IPS-18a (cell line): ENCODE measurements around the gene ZSCAN12.
"Not testable (repeated sequence)": the region's sequence is repeated elsewhere in the genome, so short reads cannot be mapped to it uniquely, and the experiment has no call there.

Experiments used
- H3K27ac ChIP-seq: one replicate; pipeline ENCODE4 v1.5.1; 2013; ENCODE audit warnings: low read length
- H3K27me3 ChIP-seq: one replicate; pipeline ENCODE4 v1.6.1; 2013; ENCODE audit warnings: mild to moderate bottlenecking, low read length; ENCODE audit not compliant: control insufficient read depth, insufficient read depth
- H3K36me3 ChIP-seq: one replicate; pipeline ENCODE4 v1.6.1; 2013; ENCODE audit warnings: low read depth, low read length; ENCODE audit not compliant: control insufficient read depth
- H3K4me1 ChIP-seq: one replicate; pipeline ENCODE4 v1.6.1; 2013; ENCODE audit warnings: low read depth, low read length; ENCODE audit not compliant: control insufficient read depth
- H3K4me3 ChIP-seq: one replicate; pipeline ENCODE4 v1.5.1; 2013; ENCODE audit warnings: low read length
- H3K9ac ChIP-seq: one replicate; pipeline ENCODE4 v1.6.1; 2013; ENCODE audit warnings: mild to moderate bottlenecking, low read length, moderate library complexity
- H3K9me3 ChIP-seq: one replicate; pipeline ENCODE4 v1.6.1; 2013; ENCODE audit warnings: low read depth, low read length; ENCODE audit not compliant: control insufficient read depth

ZSCAN12 gene

DNA sequence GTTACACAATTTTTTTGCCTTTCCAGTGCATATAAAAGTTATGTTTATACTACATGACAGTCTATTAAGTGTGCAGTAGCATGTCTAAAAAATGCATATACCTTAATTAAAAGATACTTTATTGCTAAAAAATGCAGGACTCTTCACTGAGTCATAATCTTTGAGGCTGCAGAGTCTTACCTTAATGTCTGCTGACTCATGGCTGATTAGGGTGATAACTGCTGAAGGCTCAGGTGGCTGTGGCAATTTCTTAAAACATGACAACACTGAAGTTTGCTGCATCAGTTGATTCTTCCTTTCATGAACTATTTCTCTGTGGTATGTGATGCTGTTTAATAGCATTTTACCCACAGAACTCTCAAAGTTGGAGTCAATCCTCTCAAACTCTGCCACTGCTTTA is 24.6 kb upstream of the ZSCAN12 start:
- Histone ChIP-seq H3K4me1 (no peaks in the 10 kb centered on the region), H3K27ac (no peak overlapping the region), H3K9ac (no peak overlapping the region), H3K27me3 (no peaks in the 10 kb centered on the region), H3K4me3 (no peak overlapping the region), H3K36me3 (peaks cover 13% of the 10 kb centered on the region), H3K9me3 (no peaks in the 10 kb centered on the region)

DNA sequence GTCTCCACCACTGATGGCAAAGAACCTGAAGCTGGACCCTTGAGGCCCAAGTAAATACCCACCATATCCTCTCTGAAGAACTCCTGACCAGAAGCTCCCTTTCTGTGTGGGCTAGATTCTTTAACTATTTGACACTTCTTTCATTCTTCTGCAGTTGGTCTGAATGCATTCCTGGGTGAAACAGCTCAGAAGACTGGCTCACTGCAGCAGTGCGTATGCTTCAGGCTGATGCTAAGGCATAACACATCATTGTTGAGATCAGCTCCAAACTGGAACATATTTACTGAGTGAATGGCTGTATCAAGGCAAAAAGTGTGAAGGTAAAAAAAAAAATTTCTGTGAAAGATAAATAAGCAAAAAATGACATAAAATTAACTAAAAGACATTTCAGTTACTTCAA is 24.0 kb upstream of the ZSCAN12 start:
- no peak overlapping the region for H3K27ac ChIP-seq
- H3K9me3 ChIP-seq, result no peaks in the 10 kb centered on the region
- H3K4me3 ChIP-seq, result no peak overlapping the region
- no peak overlapping the region for H3K9ac ChIP-seq
- H3K27me3 ChIP-seq, result no peaks in the 10 kb centered on the region
- H3K4me1 ChIP-seq, result no peaks in the 10 kb centered on the region
- peaks cover 13% of the 10 kb centered on the region for H3K36me3 ChIP-seq

DNA sequence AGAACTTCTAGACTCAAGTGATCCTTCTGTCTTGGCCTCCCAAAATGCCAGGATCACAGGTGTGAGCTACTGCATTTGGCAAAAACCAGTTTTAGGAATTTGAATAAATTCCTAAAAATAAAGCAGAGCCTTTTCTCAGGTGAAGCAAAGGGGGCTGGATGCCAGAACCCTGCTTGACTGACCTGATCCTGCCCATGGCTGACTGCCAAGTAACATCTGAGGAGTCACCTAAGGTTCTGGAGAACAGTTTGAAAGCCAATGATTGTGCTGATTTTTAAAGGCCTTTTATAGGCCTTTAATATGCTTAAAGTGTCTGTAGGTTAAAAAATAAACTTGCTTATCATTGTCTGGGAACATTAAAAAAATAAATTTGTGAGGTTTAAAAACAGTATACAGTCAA is 14.1 kb upstream of the ZSCAN12 start:
- Histone ChIP-seq H3K27me3 (no peaks in the 10 kb centered on the region), H3K4me1 (no peaks in the 10 kb centered on the region), H3K4me3 (no peak overlapping the region), H3K27ac (no peak overlapping the region), H3K9ac (no peak overlapping the region), H3K9me3 (no peaks in the 10 kb centered on the region), H3K36me3 (no peaks in the 10 kb centered on the region)

DNA sequence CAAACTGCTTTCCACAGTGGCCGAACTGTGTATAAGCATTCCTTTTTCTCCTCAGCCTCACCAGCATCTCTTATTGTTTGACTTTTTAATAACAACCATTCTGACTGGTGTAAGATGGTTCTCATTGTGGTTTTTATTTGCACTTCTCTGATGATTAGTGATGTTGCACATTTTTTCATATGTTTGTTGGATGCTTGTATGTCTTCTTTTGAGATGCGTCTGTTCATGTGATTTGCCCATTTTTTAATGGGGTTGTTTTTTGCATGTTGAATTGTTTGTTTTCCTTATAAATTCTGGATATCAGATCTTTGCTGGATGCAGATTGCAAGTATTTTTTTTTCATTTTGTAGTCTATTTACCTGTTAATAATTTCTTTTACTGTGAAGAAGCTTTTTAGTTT is 11.2 kb upstream of the ZSCAN12 start:
- Histone ChIP-seq H3K27ac (no peak overlapping the region), H3K9me3 (no peaks in the 10 kb centered on the region), H3K9ac (no peak overlapping the region), H3K36me3 (no peaks in the 10 kb centered on the region), H3K27me3 (no peaks in the 10 kb centered on the region), H3K4me3 (no peak overlapping the region), H3K4me1 (no peaks in the 10 kb centered on the region)

DNA sequence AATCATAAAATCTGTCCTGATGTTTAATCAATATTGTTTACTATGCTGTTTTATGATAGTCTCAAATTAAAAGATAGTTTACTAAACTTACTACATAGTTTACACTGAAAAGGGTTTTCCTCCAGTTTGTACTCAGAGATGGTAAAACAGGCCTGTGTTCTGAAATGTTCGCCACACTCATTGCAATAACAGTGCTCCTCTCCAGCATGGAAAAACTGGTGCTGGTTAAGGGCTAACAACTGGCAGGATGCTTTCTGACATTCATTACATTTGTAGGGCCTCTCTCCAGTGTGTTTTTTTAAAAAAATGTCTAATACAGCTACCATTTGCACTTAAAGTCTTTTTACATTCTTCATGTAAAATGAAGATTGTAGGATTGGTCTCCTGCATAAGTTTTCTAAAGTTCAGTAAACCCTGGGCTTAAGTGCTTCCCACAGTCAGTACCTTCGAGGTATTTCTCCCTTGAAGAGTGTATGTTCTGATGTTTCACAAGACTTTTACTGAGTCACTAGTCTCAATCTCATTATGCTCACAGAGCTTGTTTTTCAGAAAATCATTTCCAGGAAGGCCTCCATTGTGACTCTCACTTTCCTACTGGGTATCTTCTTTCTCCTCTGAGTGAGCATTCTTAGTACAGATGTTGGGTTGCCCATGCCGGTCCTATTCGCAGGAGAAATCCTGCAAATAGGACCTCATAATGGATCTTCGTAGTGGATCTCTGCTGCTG is 8.7 kb upstream of the ZSCAN12 start:
- Histone ChIP-seq H3K36me3 (no peaks in the 10 kb centered on the region), H3K4me1 (no peaks in the 10 kb centered on the region), H3K4me3 (no peak overlapping the region), H3K27ac (no peak overlapping the region), H3K27me3 (no peaks in the 10 kb centered on the region), H3K9me3 (no peaks in the 10 kb centered on the region), H3K9ac (no peak overlapping the region)

DNA sequence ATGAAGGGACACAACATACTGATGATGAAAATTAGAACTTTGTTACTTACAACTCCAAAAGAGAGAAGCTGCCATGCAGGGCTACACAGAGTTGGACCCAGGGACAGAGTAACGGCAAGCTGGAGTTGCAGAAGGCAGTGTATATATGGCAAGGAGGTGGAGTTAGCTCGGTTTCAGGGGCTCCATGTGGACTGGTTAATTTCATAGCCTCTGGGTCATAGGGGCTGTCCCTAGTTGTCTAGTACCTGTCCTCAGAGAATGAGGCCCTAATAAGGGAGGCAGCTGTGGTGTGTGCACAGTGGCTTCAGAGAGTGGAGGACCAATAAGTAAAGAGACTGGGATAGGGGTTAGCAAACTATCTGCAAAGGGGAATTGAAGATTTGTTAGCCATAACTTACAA is 7.9 kb upstream of the ZSCAN12 start:
- Histone ChIP-seq H3K27me3 (peaks cover 3% of the 10 kb centered on the region), H3K9me3 (no peaks in the 10 kb centered on the region), H3K4me1 (no peaks in the 10 kb centered on the region), H3K9ac (no peak overlapping the region), H3K36me3 (no peaks in the 10 kb centered on the region), H3K27ac (no peak overlapping the region), H3K4me3 (no peak overlapping the region)

DNA sequence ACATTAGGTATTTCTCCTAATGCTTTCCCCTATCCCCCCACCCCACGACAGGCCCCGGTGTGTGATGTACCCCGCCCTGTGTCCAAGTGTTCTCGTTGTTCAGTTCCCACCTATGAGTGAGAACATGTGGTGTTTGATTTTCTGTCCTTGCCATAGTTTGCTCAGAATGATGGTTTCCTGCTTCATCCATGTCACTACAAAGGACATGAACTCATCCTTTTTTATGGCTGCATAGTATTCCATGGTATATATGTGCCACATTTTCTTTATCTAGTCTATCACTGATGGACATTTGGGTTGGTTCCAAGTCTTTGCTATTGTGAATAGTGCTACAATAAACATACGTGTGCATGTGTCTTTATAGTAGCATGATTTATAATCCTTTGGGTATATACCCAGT is 4.4 kb upstream of the ZSCAN12 start:
- not testable (repeated sequence) for H3K27ac ChIP-seq, H3K9ac ChIP-seq, H3K9me3 ChIP-seq, H3K4me3 ChIP-seq, H3K4me1 ChIP-seq, H3K36me3 ChIP-seq
- H3K27me3 ChIP-seq, result peaks cover 22% of the 10 kb centered on the region

DNA sequence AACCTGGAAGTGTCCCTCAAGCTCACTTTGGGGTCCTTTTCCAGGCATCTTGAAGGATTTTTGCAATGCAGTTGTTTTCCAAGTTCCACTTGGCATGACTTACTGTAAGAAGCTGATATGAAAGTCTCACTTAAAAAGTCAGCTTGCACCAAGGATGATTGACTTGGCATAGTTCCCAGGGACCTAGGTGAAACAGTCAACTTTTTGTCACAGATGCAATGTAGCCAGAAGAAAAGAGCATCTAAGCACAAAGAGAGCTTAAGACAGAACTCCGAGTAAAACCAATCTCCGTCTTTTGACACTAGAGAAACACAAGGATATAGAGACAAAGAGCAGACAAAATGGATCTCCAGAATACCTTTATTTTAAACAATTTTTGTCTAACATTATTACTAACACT is 2.6 kb upstream of the ZSCAN12 start:
- Histone ChIP-seq H3K9ac (no peak overlapping the region), H3K27me3 (peaks cover 22% of the 10 kb centered on the region), H3K4me1 (peaks cover 6% of the 10 kb centered on the region), H3K9me3 (no peaks in the 10 kb centered on the region), H3K27ac (no peak overlapping the region), H3K4me3 (no peak overlapping the region), H3K36me3 (no peaks in the 10 kb centered on the region)

DNA sequence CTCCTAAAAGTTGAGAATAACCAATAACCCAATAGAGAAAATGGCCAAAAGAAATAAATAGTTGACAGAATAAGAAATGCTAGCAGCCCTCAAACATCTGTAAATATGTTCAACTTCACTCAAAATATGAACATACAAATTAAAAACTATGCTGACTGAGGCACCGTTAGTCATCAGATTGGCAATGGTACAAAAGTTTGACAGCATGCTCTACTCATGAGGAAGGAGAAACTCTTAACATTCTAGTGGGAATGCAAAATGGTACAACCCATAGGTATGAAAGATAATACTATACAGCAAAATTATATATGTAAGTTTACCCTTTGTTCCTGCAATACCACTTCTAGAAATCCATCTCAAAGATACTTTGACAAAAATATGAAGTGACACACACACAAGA is 1.6 kb upstream of the ZSCAN12 start:
- H3K4me1 ChIP-seq, result peaks cover 6% of the 10 kb centered on the region
- H3K27me3 ChIP-seq, result peaks cover 22% of the 10 kb centered on the region
- no peak overlapping the region for H3K4me3 ChIP-seq
- peaks cover 9% of the 10 kb centered on the region for H3K36me3 ChIP-seq
- H3K27ac ChIP-seq, result no peak overlapping the region
- no peaks in the 10 kb centered on the region for H3K9me3 ChIP-seq
- H3K9ac ChIP-seq, result no peak overlapping the region

DNA sequence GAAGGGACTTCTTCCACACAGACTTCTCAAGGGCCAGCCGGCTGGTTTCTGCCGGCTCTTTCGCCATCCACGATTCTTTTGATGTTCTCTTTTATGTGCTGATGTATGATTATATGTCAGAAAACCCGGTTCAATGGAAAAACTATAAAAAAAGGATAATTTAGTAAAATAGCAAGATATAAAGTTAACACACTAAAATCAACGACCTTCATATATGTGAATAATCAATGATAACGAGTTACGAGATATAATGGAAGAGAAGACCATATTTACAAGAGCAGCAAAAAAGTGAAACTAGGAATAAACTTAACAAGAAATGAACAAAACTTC is 540 bp upstream of the ZSCAN12 start:
- Histone ChIP-seq H3K27me3 (peaks cover 22% of the 10 kb centered on the region), H3K4me1 (peaks cover 6% of the 10 kb centered on the region), H3K9ac (peak overlapping the region; percentile 98), H3K4me3 (peak overlapping the region; percentile 98), H3K36me3 (peaks cover 18% of the 10 kb centered on the region), H3K27ac (no peak overlapping the region), H3K9me3 (no peaks in the 10 kb centered on the region)

DNA sequence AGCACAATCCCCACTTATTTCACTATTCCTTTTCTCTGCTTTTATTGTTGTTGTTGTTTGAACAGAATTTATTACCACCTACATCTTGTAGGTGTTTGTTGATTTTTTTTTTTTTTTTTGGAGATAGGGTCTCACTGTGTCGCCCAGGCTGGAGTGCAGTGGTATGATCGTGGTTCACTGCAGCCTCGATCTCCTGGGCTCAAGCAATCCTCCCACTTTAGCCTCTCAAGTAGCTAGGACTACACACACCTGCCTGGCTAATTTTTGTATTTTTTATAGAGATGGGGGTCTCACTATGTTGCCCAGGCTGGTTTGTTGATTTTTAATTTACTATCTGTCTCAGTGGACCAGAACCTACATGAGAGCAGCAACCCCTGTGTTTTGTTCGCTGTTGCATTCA is 3.6 kb downstream of the ZSCAN12 start:
- Histone ChIP-seq H3K36me3 (peaks cover 37% of the 10 kb centered on the region), H3K4me1 (peaks cover 6% of the 10 kb centered on the region), H3K27ac (no peak overlapping the region), H3K9me3 (no peaks in the 10 kb centered on the region), H3K4me3 (no peak overlapping the region), H3K27me3 (peaks cover 6% of the 10 kb centered on the region), H3K9ac (no peak overlapping the region)

DNA sequence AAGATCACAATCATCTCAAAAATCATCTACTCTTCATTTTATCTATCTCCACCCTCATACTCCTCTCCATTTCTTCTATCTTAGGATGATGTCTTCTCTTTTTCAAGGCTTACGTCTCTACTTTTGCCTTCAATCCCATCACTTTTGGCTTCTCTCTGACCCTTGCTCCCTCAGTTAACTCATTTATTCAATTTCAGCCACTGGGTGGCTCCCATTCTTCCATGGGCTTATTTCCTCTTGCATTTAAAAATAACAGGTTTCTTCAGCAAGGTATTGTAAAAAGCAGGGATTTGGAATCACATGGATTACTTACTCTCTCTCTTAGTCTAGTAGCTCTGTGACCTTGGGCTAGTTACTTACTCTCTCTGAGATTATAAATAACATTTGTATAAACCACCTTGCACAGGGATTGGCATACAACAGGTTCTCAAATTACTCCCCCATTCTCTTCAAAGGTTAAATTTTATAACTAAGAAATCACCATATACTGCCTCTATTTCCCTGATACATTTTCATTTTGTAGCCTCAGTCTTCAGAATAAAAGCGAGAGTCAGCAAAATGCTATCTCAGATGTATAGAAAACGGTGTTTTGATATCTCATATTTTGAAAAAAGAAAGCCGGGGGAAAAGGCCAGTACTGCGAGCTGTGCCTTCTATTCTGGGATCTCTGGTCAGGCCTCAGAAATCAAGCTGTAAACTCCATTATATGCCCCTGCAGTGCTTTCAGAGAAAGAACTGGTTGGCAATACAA is 5.5 kb downstream of the ZSCAN12 start:
- H3K9ac ChIP-seq, result no peak overlapping the region
- peaks cover 56% of the 10 kb centered on the region for H3K36me3 ChIP-seq
- H3K27ac ChIP-seq, result no peak overlapping the region

More for the DNA sequence above, 5.5 kb downstream of the ZSCAN12 start:
- no peaks in the 10 kb centered on the region for H3K27me3 ChIP-seq
- no peak overlapping the region for H3K4me3 ChIP-seq
- no peaks in the 10 kb centered on the region for H3K9me3 ChIP-seq
- peaks cover 6% of the 10 kb centered on the region for H3K4me1 ChIP-seq
